Measurements from ENCODE around the gene AFDN. TPM values are rescaled to one million over a fixed set of nuclear protein-coding genes. Genes with fewer than 3 reads are reported as not detected.

Gene AFDN
- total RNA-seq = 47.2 and 59.0 TPM in 2 replicates

GRCh38 chr6:167826896-167827582 is at the start of gene AFDN:
TSS of gene AFDN (plus strand) at chr6:167826911. CDS start at chr6:167827133, 222 bp downstream.

DNA sequence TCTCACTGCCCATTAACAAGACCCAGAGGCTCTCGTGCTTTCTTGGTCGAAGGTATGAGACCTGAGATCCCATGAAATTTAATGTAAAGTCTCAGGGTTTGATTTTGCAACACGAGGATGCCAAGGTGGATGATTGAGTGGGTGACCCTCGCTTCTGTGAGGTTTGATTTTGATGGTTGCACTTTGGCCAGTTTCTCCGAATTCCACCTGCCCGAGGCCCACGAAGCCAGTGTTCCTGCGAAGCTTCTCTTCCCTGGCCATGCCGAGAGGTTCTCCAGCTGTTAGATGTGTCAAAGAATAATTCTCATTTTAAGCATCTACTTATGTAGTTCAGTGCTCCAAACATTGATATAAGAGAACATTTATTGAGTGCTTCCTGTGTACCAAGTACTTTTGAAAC is 170.9 kb downstream of the AFDN start, which contains the start of gene KIF25:
Gene KIF25 (plus strand): TSS at position 30 of the 400 bp plus-strand sequence. CDS start 31,915 bp downstream, outside the sequence.

Other genes with a start within 250 kb of the AFDN start
- gene KIF25, start 170.8 kb downstream of the AFDN start, total RNA-seq = not detected in 2 replicates

All from mammary microvascular endothelial cell (primary cell).